Activated T-helper 17 cell treated with anti-CD3 and anti-CD28 coated beads, Interleukin-2, amount 50 U/mL, for 72 hours (primary cell): ENCODE data around the gene FUT3. TPM values are rescaled to one million over a fixed set of nuclear protein-coding genes. Genes with fewer than 3 reads are reported as not detected.
A peak's percentile ranks its signal among the peaks of the same experiment; 100 is the strongest.

Source experiments
- ATAC-seq: fragments of 150-1000 bp; cut with Tn5 transposase; replicated peaks from 2 replicates; pipeline ENCODE4 v1.10.0; 2021; ENCODE audit warnings: mild to moderate bottlenecking, moderate library complexity
- H3K27ac Mint-ChIP-seq: one replicate; pipeline ENCODE4 v1.8.0; 2022; ENCODE audit warnings: mixed read lengths
- H3K27me3 Mint-ChIP-seq: one replicate; pipeline ENCODE4 v1.8.0; 2022; ENCODE audit warnings: mixed read lengths
- H3K36me3 Mint-ChIP-seq: one replicate; pipeline ENCODE4 v1.8.0; 2022; ENCODE audit warnings: low read depth, mild to moderate bottlenecking, mixed read lengths
- H3K4me1 Mint-ChIP-seq: one replicate; pipeline ENCODE4 v1.8.0; 2022; ENCODE audit warnings: mixed read lengths
- H3K4me3 Mint-ChIP-seq: one replicate; pipeline ENCODE4 v1.8.0; 2022; ENCODE audit warnings: mild to moderate bottlenecking, mixed read lengths
- H3K9me3 Mint-ChIP-seq: one replicate; pipeline ENCODE4 v1.8.0; 2022; ENCODE audit warnings: mixed read lengths
- total RNA-seq, 2 donors: library from RNA; stranded (reverse); gene quantifications; one replicate each; pipeline ENCODE4 v1.2.3, GENCODE V29; 2022

FUT3 gene
- total RNA-seq, 2 donors from 2014 or later: 1.4 TPM; not detected in 1

DNA sequence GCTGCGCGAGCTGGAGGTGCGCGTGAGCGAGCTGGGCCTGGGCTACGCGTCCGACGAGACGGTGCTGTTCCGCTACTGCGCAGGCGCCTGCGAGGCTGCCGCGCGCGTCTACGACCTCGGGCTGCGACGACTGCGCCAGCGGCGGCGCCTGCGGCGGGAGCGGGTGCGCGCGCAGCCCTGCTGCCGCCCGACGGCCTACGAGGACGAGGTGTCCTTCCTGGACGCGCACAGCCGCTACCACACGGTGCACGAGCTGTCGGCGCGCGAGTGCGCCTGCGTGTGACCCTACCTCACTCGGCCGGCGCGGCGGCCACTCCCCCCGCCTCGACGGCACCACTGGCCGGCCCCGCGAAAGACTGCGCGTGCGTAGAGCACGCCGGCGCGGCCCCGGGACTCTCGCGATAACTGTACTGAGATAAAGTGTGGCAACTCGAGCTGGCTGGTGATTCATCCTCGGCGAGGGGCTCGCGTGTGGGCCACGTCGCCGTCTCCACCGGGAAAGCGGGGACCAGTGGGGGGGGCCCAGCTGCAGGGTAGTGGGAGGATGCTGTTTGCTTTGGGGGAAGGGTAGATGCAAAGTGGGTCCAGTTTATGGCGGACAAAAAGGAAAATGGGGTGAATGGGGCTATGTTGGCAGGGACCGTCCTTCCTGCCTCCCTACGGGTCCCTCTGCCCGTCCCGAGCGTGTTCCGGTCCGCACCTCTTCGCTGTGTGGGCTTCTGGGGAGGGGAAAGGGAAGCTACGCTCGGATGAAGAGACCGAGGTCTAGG, 23.2 kb downstream of the FUT3 start:
- H3K9me3 Mint-ChIP-seq: no peaks in the 10 kb centered on the region
- ATAC-seq: peak; percentile 89
- peak overlapping the region; percentile 96 for H3K27ac Mint-ChIP-seq
- peaks cover 6% of the 10 kb centered on the region for H3K36me3 Mint-ChIP-seq
- no peaks in the 10 kb centered on the region for H3K27me3 Mint-ChIP-seq
- H3K4me3 Mint-ChIP-seq: peak overlapping the region; percentile 90
- H3K4me1 Mint-ChIP-seq: no peaks in the 10 kb centered on the region

DNA sequence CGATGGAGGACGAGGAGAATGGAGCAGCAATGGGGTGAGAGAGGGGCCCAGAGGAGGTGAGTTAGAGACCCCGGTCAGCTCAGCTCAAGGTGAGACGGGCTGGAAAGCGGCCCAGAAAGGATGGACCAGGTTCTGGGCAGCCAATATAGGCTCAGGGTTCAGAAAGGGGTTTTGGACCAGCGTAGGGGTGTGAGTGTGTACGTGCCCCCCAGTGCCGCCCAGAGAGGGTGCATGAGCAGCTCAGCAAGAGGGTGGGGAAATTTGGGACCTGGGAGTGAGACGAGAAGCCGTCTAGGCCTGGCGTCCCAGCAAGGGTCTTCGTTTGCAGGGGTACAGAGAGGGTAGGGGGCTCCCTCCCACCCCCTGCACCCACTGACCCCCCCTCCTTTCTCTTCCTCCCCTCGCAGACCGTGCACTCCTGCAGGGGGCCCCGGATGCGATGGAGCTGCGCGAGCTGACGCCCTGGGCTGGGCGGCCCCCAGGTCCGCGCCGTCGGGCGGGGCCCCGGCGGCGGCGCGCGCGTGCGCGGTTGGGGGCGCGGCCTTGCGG, 23.8 kb downstream of the FUT3 start:
- Mint-ChIP-seq H3K9me3 (no peaks in the 10 kb centered on the region), H3K4me1 (no peaks in the 10 kb centered on the region), H3K27ac (peak overlapping the region; percentile 95), H3K4me3 (peak overlapping the region; percentile 90), H3K36me3 (peaks cover 6% of the 10 kb centered on the region), H3K27me3 (no peaks in the 10 kb centered on the region)
- ATAC-seq: no peak

DNA sequence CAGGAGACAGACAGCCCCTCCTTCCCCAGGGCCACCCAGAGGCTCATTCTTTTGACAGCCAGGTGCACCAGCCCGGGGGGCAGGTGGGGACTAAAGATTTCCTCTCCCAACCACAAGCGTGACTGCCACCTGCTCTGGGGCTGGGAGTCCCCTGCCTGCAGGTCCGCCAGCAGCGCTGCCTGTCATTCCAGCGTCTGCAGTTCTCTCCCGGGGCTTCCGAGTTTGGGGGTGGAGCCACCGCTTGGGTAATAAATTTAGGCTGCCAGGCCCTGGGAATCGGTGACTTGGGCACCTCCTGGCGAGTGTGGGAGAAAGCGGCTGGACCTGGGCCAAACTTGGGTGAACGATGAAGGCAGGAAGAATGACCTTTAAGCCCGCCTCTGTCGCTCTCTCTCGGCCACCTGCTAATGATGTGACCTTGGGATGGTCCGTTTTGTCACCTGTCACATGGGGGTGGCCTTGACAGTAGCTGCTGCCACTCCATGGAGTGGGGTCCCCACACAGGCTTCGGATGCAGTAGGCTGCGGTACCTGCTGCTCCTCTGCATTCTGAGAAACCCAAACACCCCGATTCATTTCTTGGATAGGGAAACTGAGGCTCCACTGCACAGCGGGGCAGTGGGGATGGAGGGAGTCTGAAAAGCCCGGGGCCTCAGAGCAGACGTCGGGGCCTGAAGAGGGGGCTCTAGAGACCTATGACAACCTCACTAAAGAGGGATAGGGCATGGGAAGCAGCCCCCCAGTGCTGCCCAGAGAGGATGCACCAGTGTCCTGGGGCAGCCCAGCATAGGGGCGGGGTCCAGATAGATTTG, 24.5 kb downstream of the FUT3 start:
- H3K4me3 Mint-ChIP-seq: peak overlapping the region; percentile 90
- no peaks in the 10 kb centered on the region for H3K4me1 Mint-ChIP-seq
- no peaks in the 10 kb centered on the region for H3K27me3 Mint-ChIP-seq
- no peaks in the 10 kb centered on the region for H3K9me3 Mint-ChIP-seq
- ATAC-seq: no peak
- H3K36me3 Mint-ChIP-seq: peaks cover 6% of the 10 kb centered on the region
- peak overlapping the region; percentile 95 for H3K27ac Mint-ChIP-seq

DNA sequence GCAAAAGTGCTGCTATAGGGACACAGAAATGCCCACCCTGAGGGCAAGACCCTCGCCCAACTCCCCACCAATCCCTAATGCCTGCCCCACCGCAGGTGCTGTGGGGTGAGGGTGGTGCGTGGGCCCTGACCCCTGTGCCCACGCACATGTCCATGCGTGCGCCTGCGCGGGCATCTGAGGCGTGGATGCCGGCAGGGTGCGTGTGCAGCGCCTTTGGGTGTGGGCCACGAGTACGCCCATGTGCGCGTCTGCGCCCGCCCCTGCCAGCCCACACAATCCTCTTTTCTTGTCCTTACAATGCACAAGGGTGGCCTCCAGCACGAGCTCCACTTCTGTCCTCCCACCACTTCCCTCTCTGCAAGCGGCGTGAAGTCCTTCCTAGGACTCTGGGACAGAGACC, 26.1 kb downstream of the FUT3 start:
- no peak overlapping the region for H3K27ac Mint-ChIP-seq
- peaks cover 3% of the 10 kb centered on the region for H3K27me3 Mint-ChIP-seq
- no peak for ATAC-seq

DNA sequence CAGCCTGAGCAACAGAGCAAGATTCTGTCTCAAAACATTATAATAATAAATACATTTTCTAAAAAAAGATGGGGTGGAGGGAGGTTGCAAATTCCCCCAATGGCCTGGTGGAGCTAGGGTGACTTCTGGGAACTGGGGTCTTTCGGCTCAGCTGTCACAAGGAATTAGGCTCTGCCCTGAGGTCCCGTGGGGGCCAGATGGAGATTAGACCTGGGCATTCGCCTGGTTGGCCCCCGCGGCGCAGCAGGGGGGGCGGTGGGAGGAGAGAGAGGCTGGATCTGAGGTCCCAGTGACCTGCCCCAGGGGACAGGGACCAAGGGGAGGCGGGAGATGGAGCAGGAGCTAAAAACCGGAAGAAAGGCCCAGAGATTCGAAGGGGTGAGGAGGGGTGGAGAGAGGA, 26.5 kb downstream of the FUT3 start:
- H3K27ac Mint-ChIP-seq: no peak overlapping the region
- H3K4me1 Mint-ChIP-seq: no peaks in the 10 kb centered on the region
- H3K27me3 Mint-ChIP-seq: peaks cover 3% of the 10 kb centered on the region
- ATAC-seq: no peak
- no peaks in the 10 kb centered on the region for H3K9me3 Mint-ChIP-seq
- H3K4me3 Mint-ChIP-seq: no peak overlapping the region
- peaks cover 6% of the 10 kb centered on the region for H3K36me3 Mint-ChIP-seq

More for the DNA sequence above, 26.1 kb downstream of the FUT3 start:
- H3K9me3 Mint-ChIP-seq: no peaks in the 10 kb centered on the region
- H3K4me1 Mint-ChIP-seq: no peaks in the 10 kb centered on the region
- H3K36me3 Mint-ChIP-seq: peaks cover 6% of the 10 kb centered on the region
- no peak overlapping the region for H3K4me3 Mint-ChIP-seq

DNA sequence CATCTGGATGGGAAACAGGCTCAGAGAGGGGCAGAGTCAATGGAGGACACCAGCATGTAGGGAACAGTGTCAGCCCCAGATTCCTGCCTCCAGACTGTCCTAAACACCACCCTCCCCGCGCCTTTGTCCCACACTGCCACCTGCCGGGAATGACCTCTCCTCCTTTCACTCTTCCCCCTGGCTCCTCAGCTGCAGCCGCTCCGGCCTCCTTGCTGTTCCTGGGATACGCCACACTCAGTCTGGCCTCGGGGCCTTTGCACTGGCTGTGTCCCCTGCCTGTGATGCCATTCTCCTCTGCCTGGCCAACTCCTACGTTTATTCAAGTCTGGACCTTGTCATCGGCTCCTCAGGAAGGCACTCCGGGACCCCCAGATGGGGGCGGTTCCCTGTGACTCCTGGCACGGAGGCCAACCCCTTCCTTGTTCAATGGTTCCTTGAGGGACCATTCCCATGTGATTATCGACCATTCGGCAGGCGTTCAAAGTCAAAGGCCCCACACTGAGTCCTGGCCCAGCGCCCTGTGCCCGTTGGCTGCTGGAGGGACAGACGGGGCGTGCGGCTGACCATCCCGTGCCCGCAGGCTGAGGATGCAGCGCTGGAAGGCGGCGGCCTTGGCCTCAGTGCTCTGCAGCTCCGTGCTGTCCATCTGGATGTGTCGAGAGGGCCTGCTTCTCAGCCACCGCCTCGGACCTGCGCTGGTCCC, 27.5 kb downstream of the FUT3 start:
- no peak overlapping the region for H3K4me3 Mint-ChIP-seq
- no peaks in the 10 kb centered on the region for H3K4me1 Mint-ChIP-seq
- H3K36me3 Mint-ChIP-seq: peaks cover 6% of the 10 kb centered on the region
- no peaks in the 10 kb centered on the region for H3K9me3 Mint-ChIP-seq
- H3K27ac Mint-ChIP-seq: no peak overlapping the region
- peaks cover 3% of the 10 kb centered on the region for H3K27me3 Mint-ChIP-seq
- no peak for ATAC-seq

DNA sequence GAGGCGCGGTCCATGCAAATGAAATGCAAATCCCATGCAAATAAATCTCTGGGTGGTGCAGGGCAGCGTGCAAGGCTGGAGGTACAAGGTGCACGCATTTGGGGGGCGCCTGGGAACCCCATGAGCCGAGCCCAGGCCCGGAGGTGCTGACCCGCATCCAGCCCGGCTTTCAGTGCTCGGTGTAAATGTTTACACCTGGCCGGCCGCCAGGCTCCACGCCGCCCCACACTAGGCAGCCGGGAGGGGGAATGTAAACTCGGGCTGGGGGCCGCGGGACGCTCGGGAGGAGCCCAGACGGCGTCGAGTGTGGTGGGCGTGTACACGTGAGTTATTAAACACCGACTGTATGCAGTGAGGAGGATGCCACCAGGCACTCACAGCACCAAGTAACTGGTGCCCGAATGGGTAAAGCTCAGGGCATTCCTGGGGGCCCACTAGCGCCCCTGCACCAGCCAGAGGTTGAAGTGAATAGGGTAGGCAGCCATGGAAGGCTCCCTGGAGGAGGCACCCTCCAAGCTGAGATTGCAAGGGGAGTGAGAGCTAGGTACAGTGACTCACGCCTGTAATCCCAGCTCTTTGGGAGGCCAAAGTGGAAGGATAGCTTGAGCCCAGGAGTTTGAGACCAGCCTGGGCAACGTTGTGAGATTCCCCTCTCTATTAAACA, 28.9 kb downstream of the FUT3 start:
- H3K27ac Mint-ChIP-seq: no peak overlapping the region
- no peak overlapping the region for H3K4me3 Mint-ChIP-seq

DNA sequence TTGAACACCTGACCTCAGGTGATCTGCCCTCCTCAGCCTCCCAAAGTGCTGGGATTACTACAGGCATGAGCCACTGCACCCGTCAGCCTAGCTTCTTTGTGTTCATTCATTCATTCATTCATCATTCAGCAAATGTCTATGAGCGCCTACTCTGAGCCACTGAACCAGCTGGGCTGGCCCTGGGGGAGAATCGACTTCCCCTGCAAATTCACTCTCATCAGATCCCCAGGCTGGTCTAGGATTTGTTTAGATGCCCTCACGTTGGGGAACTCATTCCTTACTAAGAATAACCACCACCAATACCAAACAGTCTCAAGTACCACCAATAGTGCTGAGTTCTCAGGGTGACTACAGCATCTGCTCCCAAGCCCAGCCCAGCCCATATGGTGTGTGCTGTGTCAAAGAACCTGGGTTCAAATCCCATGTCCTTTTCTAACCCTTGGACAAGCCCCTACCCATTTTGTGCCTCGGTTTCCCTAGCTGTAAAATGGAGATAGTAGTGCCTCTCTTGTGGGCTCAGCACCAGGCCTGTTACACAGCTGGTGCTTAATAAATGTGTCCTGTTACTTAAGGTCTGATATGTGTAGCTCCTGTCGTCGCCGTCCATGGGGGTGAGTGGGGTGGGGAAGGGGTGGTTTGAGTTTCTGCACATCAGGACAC, 29.6 kb downstream of the FUT3 start:
- H3K27ac Mint-ChIP-seq: no peak overlapping the region
- no peaks in the 10 kb centered on the region for H3K36me3 Mint-ChIP-seq
- H3K4me1 Mint-ChIP-seq: no peaks in the 10 kb centered on the region
- H3K27me3 Mint-ChIP-seq: peaks cover 3% of the 10 kb centered on the region
- no peak overlapping the region for H3K4me3 Mint-ChIP-seq
- ATAC-seq: no peak
- H3K9me3 Mint-ChIP-seq: no peaks in the 10 kb centered on the region

More for the DNA sequence above, 28.9 kb downstream of the FUT3 start:
- H3K36me3 Mint-ChIP-seq: no peaks in the 10 kb centered on the region
- H3K27me3 Mint-ChIP-seq: peaks cover 3% of the 10 kb centered on the region
- ATAC-seq: no peak
- H3K9me3 Mint-ChIP-seq: no peaks in the 10 kb centered on the region
- no peaks in the 10 kb centered on the region for H3K4me1 Mint-ChIP-seq

DNA sequence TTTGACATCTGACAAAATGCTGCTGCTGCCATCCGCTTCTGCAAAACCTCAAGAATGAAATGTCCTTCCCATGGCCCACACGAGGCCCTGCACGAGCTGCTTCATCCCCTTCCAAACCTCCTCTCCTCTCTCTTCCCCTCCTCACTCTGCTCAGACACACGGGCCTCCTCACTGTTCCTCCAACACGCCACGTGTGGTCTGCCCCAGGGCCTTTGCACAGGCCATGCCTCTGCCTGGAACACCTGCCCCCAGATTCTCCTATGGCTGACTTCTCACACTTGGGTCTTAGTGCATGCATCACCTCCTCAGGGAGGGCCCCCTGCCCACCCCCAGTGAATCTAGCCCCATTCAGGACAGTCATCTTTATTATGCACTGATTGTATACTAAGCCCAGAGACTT, 30.5 kb downstream of the FUT3 start:
- Mint-ChIP-seq H3K36me3 (no peaks in the 10 kb centered on the region), H3K4me3 (no peak overlapping the region), H3K4me1 (no peaks in the 10 kb centered on the region), H3K27ac (peak overlapping the region; percentile 58), H3K27me3 (peaks cover 3% of the 10 kb centered on the region), H3K9me3 (no peaks in the 10 kb centered on the region)
- no peak for ATAC-seq

DNA sequence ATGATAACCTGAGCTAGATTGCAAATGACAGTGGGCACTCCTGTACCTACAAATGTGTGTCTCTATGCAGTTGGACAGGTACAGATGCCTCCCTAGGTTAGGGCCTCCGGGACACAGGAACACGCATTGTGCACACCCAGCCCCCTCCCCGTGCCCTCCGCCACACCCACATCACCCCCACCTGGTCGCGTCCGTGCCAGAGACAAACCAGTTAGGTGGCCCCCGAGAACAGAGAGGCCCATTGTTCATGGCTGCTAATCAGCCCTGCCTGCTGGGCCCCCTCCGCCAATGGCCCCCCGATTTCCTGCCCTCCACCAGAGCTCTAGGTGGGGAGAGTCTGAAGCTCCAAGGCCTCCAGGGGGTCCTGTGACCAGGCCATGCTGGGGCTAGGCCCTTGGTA, 32.7 kb downstream of the FUT3 start:
- no peaks in the 10 kb centered on the region for H3K4me1 Mint-ChIP-seq
- H3K36me3 Mint-ChIP-seq: no peaks in the 10 kb centered on the region
- H3K27me3 Mint-ChIP-seq: peaks cover 3% of the 10 kb centered on the region
- H3K4me3 Mint-ChIP-seq: no peak overlapping the region
- no peak for ATAC-seq
- H3K9me3 Mint-ChIP-seq: no peaks in the 10 kb centered on the region
- no peak overlapping the region for H3K27ac Mint-ChIP-seq

DNA sequence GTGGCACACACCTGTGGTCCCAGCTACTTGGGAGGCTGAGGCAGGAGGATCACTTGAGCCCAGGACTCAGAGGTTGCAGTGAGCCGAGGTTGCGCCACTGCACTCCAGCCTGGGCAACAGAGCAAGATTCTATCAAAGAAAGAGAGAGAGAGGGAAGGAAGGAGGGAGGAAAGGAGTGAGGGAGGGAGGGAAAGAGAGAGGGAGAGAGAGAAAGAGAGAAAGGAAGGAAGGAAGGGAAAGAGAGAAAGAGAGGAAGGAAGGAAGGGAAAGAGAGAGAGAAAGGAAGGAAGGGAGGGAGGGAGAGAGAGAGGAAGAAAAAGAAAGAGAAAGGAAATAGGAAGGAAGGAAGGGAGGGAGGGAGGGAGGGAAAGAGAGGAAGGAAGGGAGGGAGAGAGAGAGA, 34.0 kb downstream of the FUT3 start:
- no peaks in the 10 kb centered on the region for H3K4me1 Mint-ChIP-seq
- ATAC-seq: no peak
- H3K4me3 Mint-ChIP-seq: no peak overlapping the region

DNA sequence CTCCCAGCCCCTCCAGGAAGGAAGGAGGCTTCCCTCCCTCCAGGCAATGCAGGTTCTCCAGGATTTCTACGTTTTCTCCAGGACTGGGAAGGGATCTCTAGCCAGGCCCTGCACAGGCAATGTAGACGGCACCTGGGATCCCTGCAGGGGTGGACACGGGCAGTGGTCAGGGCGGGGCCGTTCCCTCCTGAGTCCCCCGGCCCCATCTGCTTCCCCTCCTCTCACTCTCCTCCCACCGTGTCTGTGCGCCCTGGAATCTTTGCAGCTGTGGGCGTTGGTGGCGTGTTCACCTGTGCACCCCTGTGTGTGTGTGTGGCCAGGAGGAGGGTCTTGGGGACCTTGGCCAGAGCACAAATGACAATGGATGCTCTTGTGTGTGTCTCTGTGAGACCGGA, 36.4 kb downstream of the FUT3 start:
- H3K4me3 Mint-ChIP-seq: no peak overlapping the region
- no peaks in the 10 kb centered on the region for H3K36me3 Mint-ChIP-seq
- H3K27me3 Mint-ChIP-seq: no peaks in the 10 kb centered on the region
- H3K4me1 Mint-ChIP-seq: no peaks in the 10 kb centered on the region
- no peak overlapping the region for H3K27ac Mint-ChIP-seq
- no peak for ATAC-seq
- no peaks in the 10 kb centered on the region for H3K9me3 Mint-ChIP-seq

More for the DNA sequence above, 34.0 kb downstream of the FUT3 start:
- Mint-ChIP-seq H3K36me3 (no peaks in the 10 kb centered on the region), H3K27me3 (peaks cover 3% of the 10 kb centered on the region), H3K27ac (no peak overlapping the region), H3K9me3 (no peaks in the 10 kb centered on the region)

DNA sequence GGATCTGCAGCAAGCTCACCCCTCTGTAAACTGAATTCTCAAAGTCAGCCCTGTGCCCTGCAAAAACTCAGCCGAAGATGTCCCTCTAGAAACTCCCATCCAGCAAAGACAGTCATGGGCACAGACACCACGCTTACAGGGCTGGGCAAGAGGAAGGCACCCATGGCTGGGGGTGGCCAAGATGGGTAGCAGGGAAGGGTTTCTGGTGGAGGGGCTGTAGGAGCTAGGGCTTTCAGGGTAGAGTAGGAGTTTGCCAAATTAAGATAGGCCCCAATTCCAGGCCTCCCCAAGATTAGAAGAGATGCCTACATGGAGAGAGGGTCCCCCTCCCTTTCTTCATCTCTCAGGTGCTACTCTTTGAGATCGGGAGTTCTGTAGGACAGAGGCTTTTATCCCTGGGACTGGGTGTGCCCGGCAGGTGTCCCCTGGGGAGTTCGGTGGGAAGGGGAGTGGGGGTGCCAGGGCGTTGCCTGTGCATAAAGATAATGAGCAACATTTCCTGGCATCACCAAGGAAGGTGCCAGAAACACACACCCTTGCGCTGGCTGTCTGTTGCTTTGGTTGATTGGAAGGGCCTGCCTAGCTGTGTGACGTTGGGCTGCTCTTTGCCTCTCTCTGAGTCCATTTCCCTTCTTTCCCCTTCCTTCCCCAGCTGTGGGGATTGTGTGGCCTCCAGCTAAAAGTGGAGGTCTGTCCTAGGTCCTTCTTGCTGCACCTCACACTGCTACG, 37.0 kb downstream of the FUT3 start:
- ATAC-seq: no peak
- no peaks in the 10 kb centered on the region for H3K4me1 Mint-ChIP-seq
- H3K9me3 Mint-ChIP-seq: no peaks in the 10 kb centered on the region
- no peak overlapping the region for H3K27ac Mint-ChIP-seq
- H3K4me3 Mint-ChIP-seq: no peak overlapping the region
- H3K36me3 Mint-ChIP-seq: no peaks in the 10 kb centered on the region
- H3K27me3 Mint-ChIP-seq: no peaks in the 10 kb centered on the region
